ENCODE measurements around the gene FOXN3.

- TF ChIP-seq CTCF (IDR thresholded peaks at IDR 0.05; ENCODE audit: insufficient read depth, low read length) (no peak), GABPA (IDR thresholded peaks at IDR 0.05; ENCODE audit: low read depth) (no peak)
Observed at GRCh38 chr14:89367779-89368120, 49.3 kb downstream of the FOXN3 start.

All from HL-60 (cell line).